Osteoblast (primary cell): ENCODE measurements around the gene TRIM67. TPM values are rescaled to one million over a fixed set of nuclear protein-coding genes. Genes with fewer than 3 reads are reported as not detected.
A peak's percentile ranks its signal among the peaks of the same experiment; 100 is the strongest.

Experiments used
- DNase-seq: peaks from one replicate; pipeline ENCODE4 v3.0.0; 2011; ENCODE audit warnings: low spot score, mixed read lengths; ENCODE audit not compliant: insufficient read length; ENCODE audit errors: missing footprints
- H2AFZ ChIP-seq: 2 replicates; pipeline ENCODE4 v1.6.0; 2011; ENCODE audit warnings: mild to moderate bottlenecking, low read length
- H3K27ac ChIP-seq: 2 replicates; pipeline ENCODE4 v1.5.1; 2011; ENCODE audit warnings: mild to moderate bottlenecking, low read depth, low read length, moderate library complexity
- H3K27me3 ChIP-seq: 2 replicates; pipeline ENCODE4 v1.6.0; 2012; ENCODE audit warnings: mild to moderate bottlenecking, control low read depth, inconsistent platforms, low read length, moderate library complexity; ENCODE audit not compliant: insufficient read depth
- H3K36me3 ChIP-seq: 2 replicates; pipeline ENCODE4 v1.5.1; 2011; ENCODE audit warnings: mild to moderate bottlenecking, low read length, control low read depth, moderate library complexity; ENCODE audit not compliant: insufficient read depth
- H3K4me1 ChIP-seq: 2 replicates; pipeline ENCODE4 v1.5.1; 2011; ENCODE audit warnings: mild to moderate bottlenecking, low read length, control low read depth, moderate library complexity; ENCODE audit not compliant: insufficient read depth
- H3K4me2 ChIP-seq: 2 replicates; pipeline ENCODE4 v1.6.0; 2011; ENCODE audit warnings: mild to moderate bottlenecking, low read length; ENCODE audit not compliant: insufficient read depth
- H3K4me3 ChIP-seq: fragments of 200-600 bp; sonication (generic); 3 replicates; pipeline ENCODE4 v1.5.1; 2012; ENCODE audit warnings: mild to moderate bottlenecking, low read length, inconsistent platforms; ENCODE audit not compliant: insufficient read depth
- H3K79me2 ChIP-seq: 2 replicates; pipeline ENCODE4 v1.6.0; 2012; ENCODE audit warnings: mild to moderate bottlenecking, low read length, control low read depth, inconsistent platforms; ENCODE audit not compliant: insufficient read depth
- H3K9me3 ChIP-seq: 2 replicates; pipeline ENCODE4 v1.5.1; 2011; ENCODE audit warnings: low read depth, low read length, control low read depth
- H4K20me1 ChIP-seq: 2 replicates; pipeline ENCODE4 v1.6.0; 2012; ENCODE audit warnings: mild to moderate bottlenecking, low read length, control low read depth; ENCODE audit not compliant: insufficient read depth
- total RNA-seq: library from RNA; depleted of rRNA; stranded (reverse); fragments of >200 nt; gene quantifications from 2 replicates; pipeline ENCODE4 v1.2.3, GENCODE V29; 2012
- TF ChIP-seq, protein P1 (sequence below): IDR thresholded peaks from 2 replicates; pipeline ENCODE4 v1.5.1; 2011; ENCODE audit warnings: mild to moderate bottlenecking, low read depth, low read length, moderate library complexity; ENCODE audit errors: extremely low read depth

TRIM67 gene
- total RNA-seq, 1 donor = 0.36 TPM

- Histone ChIP-seq H3K4me2 (no peak overlapping the region), H4K20me1 (no peaks in the 10 kb centered on the region), H3K27ac (no peak overlapping the region), H3K79me2 (no peaks in the 10 kb centered on the region), H3K36me3 (no peaks in the 10 kb centered on the region), H3K4me3 (no peak overlapping the region), H3K4me1 (peaks cover 3% of the 10 kb centered on the region), H3K27me3 (peaks cover 7% of the 10 kb centered on the region), H3K9me3 (no peaks in the 10 kb centered on the region), H2AFZ (no peak overlapping the region)
- peak; percentile 66 for DNase-seq
- TF ChIP-seq, protein P1, sequence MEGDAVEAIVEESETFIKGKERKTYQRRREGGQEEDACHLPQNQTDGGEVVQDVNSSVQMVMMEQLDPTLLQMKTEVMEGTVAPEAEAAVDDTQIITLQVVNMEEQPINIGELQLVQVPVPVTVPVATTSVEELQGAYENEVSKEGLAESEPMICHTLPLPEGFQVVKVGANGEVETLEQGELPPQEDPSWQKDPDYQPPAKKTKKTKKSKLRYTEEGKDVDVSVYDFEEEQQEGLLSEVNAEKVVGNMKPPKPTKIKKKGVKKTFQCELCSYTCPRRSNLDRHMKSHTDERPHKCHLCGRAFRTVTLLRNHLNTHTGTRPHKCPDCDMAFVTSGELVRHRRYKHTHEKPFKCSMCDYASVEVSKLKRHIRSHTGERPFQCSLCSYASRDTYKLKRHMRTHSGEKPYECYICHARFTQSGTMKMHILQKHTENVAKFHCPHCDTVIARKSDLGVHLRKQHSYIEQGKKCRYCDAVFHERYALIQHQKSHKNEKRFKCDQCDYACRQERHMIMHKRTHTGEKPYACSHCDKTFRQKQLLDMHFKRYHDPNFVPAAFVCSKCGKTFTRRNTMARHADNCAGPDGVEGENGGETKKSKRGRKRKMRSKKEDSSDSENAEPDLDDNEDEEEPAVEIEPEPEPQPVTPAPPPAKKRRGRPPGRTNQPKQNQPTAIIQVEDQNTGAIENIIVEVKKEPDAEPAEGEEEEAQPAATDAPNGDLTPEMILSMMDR = no peak
These were observed 41.6 kb downstream of the TRIM67 start for GRCh38 chr1:231203259-231204057.

GRCh38 chr1:231206856-231207255, 45.0 kb downstream of the TRIM67 start:
- no peaks in the 10 kb centered on the region for H3K36me3 ChIP-seq
- no peaks in the 10 kb centered on the region for H3K9me3 ChIP-seq
- H4K20me1 ChIP-seq = no peaks in the 10 kb centered on the region
- H3K4me3 ChIP-seq = no peak overlapping the region
- H3K4me1 ChIP-seq = no peaks in the 10 kb centered on the region
- no peak overlapping the region for H3K27ac ChIP-seq
- H2AFZ ChIP-seq = no peak overlapping the region
- H3K4me2 ChIP-seq = no peak overlapping the region
- H3K79me2 ChIP-seq = no peaks in the 10 kb centered on the region
- TF ChIP-seq, protein P1 = no peak
- peaks cover 7% of the 10 kb centered on the region for H3K27me3 ChIP-seq
- DNase-seq = peak; percentile 78

- Histone ChIP-seq H3K79me2 (no peaks in the 10 kb centered on the region), H3K9me3 (no peaks in the 10 kb centered on the region), H3K27ac (no peak overlapping the region), H3K36me3 (no peaks in the 10 kb centered on the region), H4K20me1 (no peaks in the 10 kb centered on the region), H3K4me2 (no peak overlapping the region), H3K27me3 (peaks cover 7% of the 10 kb centered on the region), H3K4me1 (no peaks in the 10 kb centered on the region), H3K4me3 (no peak overlapping the region), H2AFZ (no peak overlapping the region)
- DNase-seq = no peak
- TF ChIP-seq, protein P1 = no peak
These were observed 45.6 kb downstream of the TRIM67 start for GRCh38 chr1:231207437-231207836.

- no peak for DNase-seq
- Histone ChIP-seq H3K4me2 (no peak overlapping the region), H3K27me3 (peaks cover 9% of the 10 kb centered on the region), H4K20me1 (no peaks in the 10 kb centered on the region), H3K79me2 (no peaks in the 10 kb centered on the region), H3K9me3 (no peaks in the 10 kb centered on the region), H3K4me1 (no peaks in the 10 kb centered on the region), H3K36me3 (no peaks in the 10 kb centered on the region), H3K27ac (no peak overlapping the region), H2AFZ (no peak overlapping the region), H3K4me3 (no peak overlapping the region)
- TF ChIP-seq, protein P1 = no peak
These were observed 47.1 kb downstream of the TRIM67 start for GRCh38 chr1:231208980-231209379.
